Measurements from ENCODE around the gene CHAF1B.

GRCh38 chr21:36460866-36461265 is 75.7 kb downstream of the CHAF1B start:
- TF ChIP-seq EZH2phosphoT487 (IDR thresholded peaks at IDR 0.05; ENCODE audit: insufficient read depth, low read depth) (no peak), EZH2 (IDR thresholded peaks at IDR 0.05; ENCODE audit: insufficient read depth, poor library complexity, severe bottlenecking) (no peak)

Measured in GM23248 (cell line).